Measurements from ENCODE around the gene CLCN2.

DNA sequence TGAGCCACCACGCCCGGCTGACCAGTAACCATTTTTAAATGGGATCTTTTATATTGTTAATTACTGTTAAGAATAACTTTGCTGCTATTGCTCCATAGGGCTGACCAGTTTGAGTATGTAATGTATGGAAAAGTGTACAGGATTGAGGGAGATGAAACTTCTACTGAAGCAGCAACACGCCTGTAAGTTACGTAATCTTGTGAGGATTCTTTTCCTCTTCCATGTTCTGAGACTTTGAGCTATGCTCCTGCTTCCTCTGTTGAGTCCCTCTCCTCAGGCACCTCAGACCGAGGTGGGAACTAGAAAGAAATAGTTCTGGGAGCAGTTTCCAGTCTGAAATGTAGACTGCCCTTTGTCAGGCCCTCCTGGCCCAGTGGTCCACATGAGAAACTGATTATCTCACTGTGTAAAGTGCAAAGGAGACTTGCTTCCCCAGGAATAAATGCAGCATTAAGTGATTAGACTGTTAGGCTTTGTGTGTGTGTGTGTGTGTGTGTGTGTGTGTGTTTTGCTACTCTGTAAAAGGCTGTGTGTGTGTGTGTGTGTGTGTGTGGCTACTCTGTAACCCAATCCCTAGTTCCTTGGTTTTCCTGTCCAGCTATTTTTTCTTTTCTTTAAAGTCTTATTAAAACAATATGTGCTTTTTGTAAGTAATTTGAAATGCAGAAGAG lies 5.3 kb upstream of the CLCN2 start:
- no peak for TF ChIP-seq CTCF (conservative IDR thresholded peaks at IDR 0.05 in 1 of 2, IDR thresholded peaks at IDR 0.05 in 1 of 2; ENCODE audit: low read depth in 1 of 2, low read length in 2 of 2)
- no peak for TF ChIP-seq EZH2 (IDR thresholded peaks at IDR 0.05; ENCODE audit: low read length, missing control alignments)

All from fibroblast of lung (primary cell).